Adrenal gland (tissue), 5 donors: ENCODE results near the gene NOL9.

Experiments
- CTCF ChIP-seq, 6 experiments: fragments of 450-650 bp in 4 of 6; fragments of 200-600 bp in 2 of 6; sonication (generic) in 1 of 6; IDR thresholded peaks; 1 replicate in 5 of 6; 2 replicates in 1 of 6; pipeline versions ENCODE4 v1.5.1 to v1.8.0; 2016 to 2021; ENCODE audit warnings: antibody characterized with exemption in 6 of 6, mild to moderate bottlenecking in 2 of 6, moderate library complexity in 1 of 6
- POLR2A ChIP-seq, 2 donors: fragments of 450-650 bp; IDR thresholded peaks; one replicate each; pipeline ENCODE4 v1.6.1; 2017; ENCODE audit warnings: antibody characterized with exemption in 2 of 2, mild to moderate bottlenecking in 2 of 2, moderate library complexity in 1 of 2
- donor health status: DM: no; HTN: no; CAD: no.

- TF ChIP-seq POLR2A (IDR thresholded peaks at IDR 0.05) (no peak), CTCF (IDR thresholded peaks at IDR 0.05) (no peak)
These were observed 27.4 kb upstream of the NOL9 start for GRCh38 chr1:6581561-6582305.
